GM12878 (cell line): ENCODE data around the gene CCDC181. TPM values are rescaled to one million over a fixed set of nuclear protein-coding genes. Genes with fewer than 3 reads are reported as not detected.

Experiments used
- CHD4 ChIP-seq: fragments of 200-600 bp; sonication (generic); IDR thresholded peaks from 2 replicates; pipeline ENCODE4 v1.6.1; 2016; ENCODE audit warnings: mild to moderate bottlenecking
- EP300 ChIP-seq, 2 experiments: fragments of 150-350 bp in 1 of 2; IDR thresholded peaks; 2 replicates each; pipeline ENCODE4 v1.6.1; 2011 to 2012; ENCODE audit warnings: low read depth in 2 of 2, low read length in 2 of 2, borderline replicate concordance in 1 of 2, improper control_type of control experiment in 1 of 2, inconsistent platforms in 1 of 2; ENCODE audit not compliant: control insufficient read depth in 1 of 2
- GATAD2B ChIP-seq: fragments of 450-650 bp; conservative IDR thresholded peaks from 2 replicates; pipeline ENCODE4 v1.6.1; 2017; ENCODE audit warnings: low read depth, mild to moderate bottlenecking, moderate library complexity
- HDAC6 ChIP-seq: fragments of 200-600 bp; sonication (generic); IDR thresholded peaks from one replicate; pipeline ENCODE4 v1.8.0; 2017; ENCODE audit warnings: antibody characterized with exemption; ENCODE audit not compliant: unreplicated experiment
- IRF3 ChIP-seq: fragments of 450-650 bp; IDR thresholded peaks from 2 replicates; pipeline ENCODE4 v1.6.1; 2014; ENCODE audit warnings: mild to moderate bottlenecking
- LARP7 ChIP-seq: fragments of 450-650 bp; IDR thresholded peaks from 2 replicates; pipeline ENCODE4 v1.6.1; 2017; ENCODE audit warnings: mild to moderate bottlenecking
- MXI1 ChIP-seq: fragments of 150-350 bp; IDR thresholded peaks from 2 replicates; pipeline ENCODE4 v1.6.1; 2011; ENCODE audit warnings: low read depth, mild to moderate bottlenecking, inconsistent platforms, low read length, improper control_type of control experiment
- NFYA ChIP-seq: IDR thresholded peaks from 2 replicates; pipeline ENCODE4 v1.6.1; 2011; ENCODE audit warnings: low read depth, mild to moderate bottlenecking, low read length, improper control_type of control experiment, borderline replicate concordance
- NFYB ChIP-seq: IDR thresholded peaks from 2 replicates; pipeline ENCODE4 v1.6.1; 2011; ENCODE audit warnings: low read depth, mild to moderate bottlenecking, low read length, improper control_type of control experiment, moderate library complexity; ENCODE audit not compliant: insufficient read depth
- POLR2AphosphoS2 ChIP-seq: IDR thresholded peaks from 2 replicates; pipeline ENCODE4 v1.6.1; 2011; ENCODE audit warnings: low read depth, mild to moderate bottlenecking, low read length, improper control_type of control experiment, moderate library complexity
- POLR2AphosphoS5 ChIP-seq: IDR thresholded peaks from 2 replicates; pipeline ENCODE4 v1.6.1; 2011; ENCODE audit warnings: mild to moderate bottlenecking, low read length, inconsistent platforms
- RB1 ChIP-seq: fragments of 450-650 bp; formaldehyde crosslinking; IDR thresholded peaks from 2 replicates; pipeline ENCODE4 v1.6.1; 2017; ENCODE audit warnings: mild to moderate bottlenecking, borderline replicate concordance
- RELA ChIP-seq: fragments of 450-650 bp; IDR thresholded peaks from 2 replicates; pipeline ENCODE4 v1.8.0; 2014; ENCODE audit warnings: borderline replicate concordance; ENCODE audit not compliant: partially characterized antibody
- SIN3A ChIP-seq: IDR thresholded peaks from 2 replicates; pipeline ENCODE4 v1.6.1; 2012; ENCODE audit warnings: low read depth, low read length, improper control_type of control experiment
- SIX5 ChIP-seq: IDR thresholded peaks from 2 replicates; pipeline ENCODE4 v1.6.1; 2011; ENCODE audit warnings: mild to moderate bottlenecking, low read depth, low read length, moderate library complexity; ENCODE audit not compliant: severe bottlenecking
- TAF1 ChIP-seq: IDR thresholded peaks from 2 replicates; pipeline ENCODE4 v1.6.1; 2011; ENCODE audit warnings: mild to moderate bottlenecking, low read depth, low read length, borderline replicate concordance
- YBX1 ChIP-seq: fragments of 450-650 bp; IDR thresholded peaks from 2 replicates; pipeline ENCODE4 v1.6.1; 2016; ENCODE audit warnings: antibody characterized with exemption
- ZNF217 ChIP-seq: fragments of 450-650 bp; IDR thresholded peaks from 2 replicates; pipeline ENCODE4 v1.6.1; 2017; ENCODE audit warnings: antibody characterized with exemption, mild to moderate bottlenecking
- ZNF24 ChIP-seq: fragments of 450-650 bp; IDR thresholded peaks from 2 replicates; pipeline ENCODE4 v1.6.1; 2017; ENCODE audit warnings: antibody characterized with exemption, mild to moderate bottlenecking
- ZSCAN29 ChIP-seq: fragments of 450-650 bp; IDR thresholded peaks from 2 replicates; pipeline ENCODE4 v1.6.1; 2017; ENCODE audit warnings: mild to moderate bottlenecking, moderate library complexity
- polyA plus RNA-seq, 11 experiments: library from polyadenylated mRNA; depleted of rRNA in 4 of 11; unstranded in 6 of 11; stranded (reverse) in 5 of 11; fragments of >200 nt; fragmentation: Nextera tagmentation in 4 of 11; fragmentation: Illumina TruSeq in 1 of 11; extraction: Ambion mirVana in 4 of 11; extraction: Trizol in 1 of 11; gene quantifications; 1 replicate in 1 of 11; 2 replicates in 10 of 11; pipeline versions ENCODE4 v1.2.1 to v1.2.3, GENCODE V29; 2011 to 2016; ENCODE audit warnings: inconsistent platforms in 2 of 11, missing spikeins in 2 of 11, low read depth in 1 of 11
- total RNA-seq, 4 experiments: library from RNA; depleted of rRNA in 3 of 4; stranded (reverse); fragments of >200 nt in 3 of 4; fragmentation: Illumina TruSeq in 1 of 4; extraction: Trizol in 1 of 4; gene quantifications; 2 replicates each; pipeline versions ENCODE4 v1.2.1 to v1.2.3, GENCODE V29; 2013 to 2021
- TF ChIP-seq, protein P1 (sequence below): fragments of 450-650 bp; IDR thresholded peaks from 2 replicates; pipeline ENCODE4 v1.6.1; 2017; ENCODE audit warnings: mild to moderate bottlenecking, low read depth, inconsistent platforms; ENCODE audit not compliant: poor library complexity, severe bottlenecking
- TF ChIP-seq, protein P2 (sequence below): fragments of 450-650 bp; formaldehyde crosslinking; IDR thresholded peaks from 2 replicates; pipeline ENCODE4 v1.5.0; 2022; ENCODE audit warnings: mild to moderate bottlenecking, missing genetic modification characterization

CCDC181 gene
- total and polyA plus RNA-seq, 10 of the 15 experiments (the other 5 are each of a cell fraction or from before 2014, with no cell fraction given): not detected

DNA sequence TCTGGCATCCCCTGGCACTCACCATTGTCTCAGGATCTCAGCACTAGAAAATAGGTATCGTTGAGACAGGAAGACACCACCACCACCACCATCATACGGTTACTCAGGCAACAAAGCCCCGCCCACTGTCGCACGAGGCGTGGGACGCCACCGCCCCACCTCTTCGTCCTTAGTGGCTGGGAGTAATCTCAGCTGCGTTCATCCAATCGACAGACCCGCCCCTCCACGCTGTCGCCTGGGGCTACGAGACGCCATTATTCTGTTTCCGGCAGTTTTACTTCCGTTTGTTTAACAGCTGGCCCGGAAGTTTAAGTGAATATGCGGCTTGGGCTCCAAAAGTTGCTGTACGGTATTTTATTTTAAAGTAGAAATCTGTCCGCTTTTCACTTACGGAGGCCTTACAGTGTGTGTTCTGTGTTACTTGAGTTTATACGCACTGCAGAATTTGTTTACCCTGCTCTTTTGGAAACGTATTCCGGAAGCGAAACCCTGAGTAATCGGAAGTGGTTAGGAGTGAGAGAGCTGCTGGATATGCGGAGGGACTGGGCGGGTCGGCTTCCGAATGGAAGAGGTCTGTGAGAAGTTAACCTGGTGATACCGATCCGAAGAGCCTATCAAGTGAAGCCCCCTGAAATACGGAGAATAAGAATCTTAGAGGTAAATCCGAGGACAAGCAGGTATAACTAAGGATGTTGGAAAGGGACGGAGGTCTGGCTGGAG is 59.4 kb downstream of the CCDC181 start, which contains the start of the genes BLZF1 and NME7 (continued):
- TF ChIP-seq HDAC6: no peak
- 0 out of 2 replicates have a peak, but pooled peaks have one; percentile 9 for TF ChIP-seq IRF3
- no peak for TF ChIP-seq RELA
- TF ChIP-seq YBX1: no peak
- no peak for TF ChIP-seq ZNF24
- no peak for TF ChIP-seq EP300 (IDR thresholded peaks at IDR 0.05; ENCODE audit: borderline replicate concordance in 1 of 2, control insufficient read depth in 1 of 2, low read depth in 2 of 2, low read length in 2 of 2)
- TF ChIP-seq ZNF217: no peak
- TF ChIP-seq, protein P1, sequence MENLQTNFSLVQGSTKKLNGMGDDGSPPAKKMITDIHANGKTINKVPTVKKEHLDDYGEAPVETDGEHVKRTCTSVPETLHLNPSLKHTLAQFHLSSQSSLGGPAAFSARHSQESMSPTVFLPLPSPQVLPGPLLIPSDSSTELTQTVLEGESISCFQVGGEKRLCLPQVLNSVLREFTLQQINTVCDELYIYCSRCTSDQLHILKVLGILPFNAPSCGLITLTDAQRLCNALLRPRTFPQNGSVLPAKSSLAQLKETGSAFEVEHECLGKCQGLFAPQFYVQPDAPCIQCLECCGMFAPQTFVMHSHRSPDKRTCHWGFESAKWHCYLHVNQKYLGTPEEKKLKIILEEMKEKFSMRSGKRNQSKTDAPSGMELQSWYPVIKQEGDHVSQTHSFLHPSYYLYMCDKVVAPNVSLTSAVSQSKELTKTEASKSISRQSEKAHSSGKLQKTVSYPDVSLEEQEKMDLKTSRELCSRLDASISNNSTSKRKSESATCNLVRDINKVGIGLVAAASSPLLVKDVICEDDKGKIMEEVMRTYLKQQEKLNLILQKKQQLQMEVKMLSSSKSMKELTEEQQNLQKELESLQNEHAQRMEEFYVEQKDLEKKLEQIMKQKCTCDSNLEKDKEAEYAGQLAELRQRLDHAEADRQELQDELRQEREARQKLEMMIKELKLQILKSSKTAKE: peak; percentile 43
- TF ChIP-seq MXI1: peak; percentile 95
- no peak for TF ChIP-seq NFYA
- no peak for TF ChIP-seq ZSCAN29
- TF ChIP-seq RB1: peak; percentile 41; the same call in 1 of the 2 replicates
- TF ChIP-seq SIX5: peak; percentile 34
- peak; percentile 60 for TF ChIP-seq POLR2AphosphoS5
- TF ChIP-seq CHD4: no peak
- 0 out of 2 replicates have a peak, but pooled peaks have one; percentile 63 for TF ChIP-seq POLR2AphosphoS2
- peak; percentile 97 for TF ChIP-seq SIN3A
- peak; percentile 89 for TF ChIP-seq NFYB
- no peak; the same call in 1 of the 2 replicates for TF ChIP-seq GATAD2B
- peak; percentile 41; the same call in 1 of the 2 replicates for TF ChIP-seq TAF1
- TF ChIP-seq, protein P2, sequence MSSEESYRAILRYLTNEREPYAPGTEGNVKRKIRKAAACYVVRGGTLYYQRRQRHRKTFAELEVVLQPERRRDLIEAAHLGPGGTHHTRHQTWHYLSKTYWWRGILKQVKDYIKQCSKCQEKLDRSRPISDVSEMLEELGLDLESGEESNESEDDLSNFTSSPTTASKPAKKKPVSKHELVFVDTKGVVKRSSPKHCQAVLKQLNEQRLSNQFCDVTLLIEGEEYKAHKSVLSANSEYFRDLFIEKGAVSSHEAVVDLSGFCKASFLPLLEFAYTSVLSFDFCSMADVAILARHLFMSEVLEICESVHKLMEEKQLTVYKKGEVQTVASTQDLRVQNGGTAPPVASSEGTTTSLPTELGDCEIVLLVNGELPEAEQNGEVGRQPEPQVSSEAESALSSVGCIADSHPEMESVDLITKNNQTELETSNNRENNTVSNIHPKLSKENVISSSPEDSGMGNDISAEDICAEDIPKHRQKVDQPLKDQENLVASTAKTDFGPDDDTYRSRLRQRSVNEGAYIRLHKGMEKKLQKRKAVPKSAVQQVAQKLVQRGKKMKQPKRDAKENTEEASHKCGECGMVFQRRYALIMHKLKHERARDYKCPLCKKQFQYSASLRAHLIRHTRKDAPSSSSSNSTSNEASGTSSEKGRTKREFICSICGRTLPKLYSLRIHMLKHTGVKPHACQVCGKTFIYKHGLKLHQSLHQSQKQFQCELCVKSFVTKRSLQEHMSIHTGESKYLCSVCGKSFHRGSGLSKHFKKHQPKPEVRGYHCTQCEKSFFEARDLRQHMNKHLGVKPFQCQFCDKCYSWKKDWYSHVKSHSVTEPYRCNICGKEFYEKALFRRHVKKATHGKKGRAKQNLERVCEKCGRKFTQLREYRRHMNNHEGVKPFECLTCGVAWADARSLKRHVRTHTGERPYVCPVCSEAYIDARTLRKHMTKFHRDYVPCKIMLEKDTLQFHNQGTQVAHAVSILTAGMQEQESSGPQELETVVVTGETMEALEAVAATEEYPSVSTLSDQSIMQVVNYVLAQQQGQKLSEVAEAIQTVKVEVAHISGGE (CRISPR knock-in tag): no peak
- TF ChIP-seq LARP7: 0 out of 2 replicates have a peak, but pooled peaks have one; percentile 22
